Mammary epithelial cell (primary cell): ENCODE results near the gene EEPD1.

Experiments used
- EZH2 ChIP-seq: IDR thresholded peaks from 2 replicates; pipeline ENCODE4 v1.6.1; 2012; ENCODE audit warnings: low read length, inconsistent platforms, borderline replicate concordance
- TF ChIP-seq, protein P1 (sequence below), 2 donors: IDR thresholded peaks in 1 of 2; conservative IDR thresholded peaks in 1 of 2; 2 replicates each; pipeline ENCODE4 v1.5.1; 2011 to 2012; ENCODE audit warnings: inconsistent platforms in 2 of 2, low read length in 2 of 2, mild to moderate bottlenecking in 2 of 2, control low read depth in 1 of 2, low read depth in 1 of 2; ENCODE audit not compliant: insufficient read depth in 1 of 2; ENCODE audit errors: extremely low read depth in 1 of 2

DNA sequence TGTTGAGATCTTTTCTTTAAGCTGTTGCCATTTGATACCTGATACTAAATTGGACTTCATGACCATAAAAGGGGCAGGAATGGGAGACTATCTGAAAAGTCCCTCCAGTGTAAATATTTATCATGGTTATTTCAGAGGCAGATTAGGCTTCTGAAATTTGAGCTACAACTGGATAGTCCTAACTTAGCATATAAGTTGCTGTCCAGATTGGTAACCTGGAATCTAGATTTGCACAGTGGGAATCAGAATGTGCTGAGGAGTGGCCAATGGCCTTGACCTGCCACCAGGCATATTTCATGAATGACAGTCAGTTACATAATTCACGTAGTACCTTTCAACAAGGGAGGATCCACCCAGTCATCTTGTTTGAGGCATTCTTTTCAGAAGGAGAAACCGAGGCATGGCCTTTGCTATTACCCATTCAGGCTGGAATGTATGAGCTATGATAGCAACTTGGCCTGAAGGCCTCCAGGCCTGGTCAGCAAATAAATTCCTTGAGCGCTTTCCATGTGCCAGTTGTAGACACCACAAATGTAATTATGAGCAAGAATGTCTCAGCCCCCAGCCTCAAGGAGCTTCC is 80.0 kb downstream of the EEPD1 start:
- TF ChIP-seq, protein P1, sequence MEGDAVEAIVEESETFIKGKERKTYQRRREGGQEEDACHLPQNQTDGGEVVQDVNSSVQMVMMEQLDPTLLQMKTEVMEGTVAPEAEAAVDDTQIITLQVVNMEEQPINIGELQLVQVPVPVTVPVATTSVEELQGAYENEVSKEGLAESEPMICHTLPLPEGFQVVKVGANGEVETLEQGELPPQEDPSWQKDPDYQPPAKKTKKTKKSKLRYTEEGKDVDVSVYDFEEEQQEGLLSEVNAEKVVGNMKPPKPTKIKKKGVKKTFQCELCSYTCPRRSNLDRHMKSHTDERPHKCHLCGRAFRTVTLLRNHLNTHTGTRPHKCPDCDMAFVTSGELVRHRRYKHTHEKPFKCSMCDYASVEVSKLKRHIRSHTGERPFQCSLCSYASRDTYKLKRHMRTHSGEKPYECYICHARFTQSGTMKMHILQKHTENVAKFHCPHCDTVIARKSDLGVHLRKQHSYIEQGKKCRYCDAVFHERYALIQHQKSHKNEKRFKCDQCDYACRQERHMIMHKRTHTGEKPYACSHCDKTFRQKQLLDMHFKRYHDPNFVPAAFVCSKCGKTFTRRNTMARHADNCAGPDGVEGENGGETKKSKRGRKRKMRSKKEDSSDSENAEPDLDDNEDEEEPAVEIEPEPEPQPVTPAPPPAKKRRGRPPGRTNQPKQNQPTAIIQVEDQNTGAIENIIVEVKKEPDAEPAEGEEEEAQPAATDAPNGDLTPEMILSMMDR (conservative IDR thresholded peaks at IDR 0.05 in 1 of 2, IDR thresholded peaks at IDR 0.05 in 1 of 2; ENCODE audit: extremely low read depth in 1 of 2, insufficient read depth in 1 of 2, low read depth in 1 of 2, low read length in 2 of 2), result no peak
- no peak for TF ChIP-seq EZH2
